Stomach (tissue), 4 donors: ENCODE results near the gene RND1.

Source experiments
- CTCF ChIP-seq, 7 experiments: fragments of 450-650 bp in 4 of 7; fragments of 200-600 bp in 3 of 7; sonication (generic) in 3 of 7; IDR thresholded peaks; one replicate each; pipeline ENCODE4 v1.5.1; 2016 to 2019; ENCODE audit warnings: antibody characterized with exemption in 7 of 7, control low read depth in 2 of 7, mild to moderate bottlenecking in 1 of 7
- EP300 ChIP-seq: sonication (generic); formaldehyde crosslinking; IDR thresholded peaks from one replicate; pipeline ENCODE4 v1.6.1; 2017; ENCODE audit warnings: antibody characterized with exemption
- POLR2A ChIP-seq, 4 donors: fragments of 450-650 bp; IDR thresholded peaks; one replicate each; pipeline ENCODE4 v1.6.1; 2016; ENCODE audit warnings: antibody characterized with exemption in 4 of 4, control low read depth in 2 of 4, mild to moderate bottlenecking in 1 of 4, moderate library complexity in 1 of 4
- POLR2AphosphoS5 ChIP-seq, 3 donors: sonication (generic); formaldehyde crosslinking; IDR thresholded peaks; one replicate each; pipeline ENCODE4 v1.6.1; 2016; ENCODE audit warnings: antibody characterized with exemption in 3 of 3

DNA sequence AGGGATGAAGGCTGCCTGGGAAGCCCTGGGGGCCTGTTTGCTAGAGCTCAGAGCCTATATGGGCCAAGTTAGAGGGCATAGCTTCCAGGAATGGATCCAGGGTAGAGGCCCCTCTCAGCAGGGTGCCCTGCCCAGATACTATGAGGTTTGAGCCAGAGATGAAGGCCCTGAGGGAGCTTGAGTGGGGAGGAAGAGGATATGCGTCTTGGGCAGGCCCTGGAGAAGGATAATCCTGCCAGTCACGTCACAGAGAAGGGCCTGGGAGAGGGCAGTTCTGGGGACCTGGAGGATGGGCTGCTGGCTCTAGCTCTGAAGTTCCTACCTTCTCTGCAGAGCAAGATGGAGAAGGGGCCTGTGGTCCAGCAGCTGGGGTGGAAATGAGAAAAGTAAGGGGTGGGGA lies 53.3 kb downstream of the RND1 start:
- TF ChIP-seq CTCF (IDR thresholded peaks at IDR 0.05): no peak
- no peak for TF ChIP-seq POLR2AphosphoS5 (IDR thresholded peaks at IDR 0.05)
- TF ChIP-seq POLR2A (IDR thresholded peaks at IDR 0.05): no peak
- no peak for TF ChIP-seq EP300
